Glutamatergic neuron (in vitro differentiated cells): ENCODE results near the gene VIL1. TPM values are rescaled to one million over a fixed set of nuclear protein-coding genes. Genes with fewer than 3 reads are reported as not detected.

Experiments used
- DNase-seq: peaks from one replicate; pipeline ENCODE4 v3.0.0; 2022
- H3K27ac Mint-ChIP-seq: one replicate; pipeline ENCODE4 v1.8.0; 2020; ENCODE audit warnings: mild to moderate bottlenecking, mixed read lengths, inconsistent platforms; ENCODE audit not compliant: unreplicated experiment
- H3K27me3 Mint-ChIP-seq: one replicate; pipeline ENCODE4 v1.8.0; 2020; ENCODE audit warnings: mild to moderate bottlenecking, moderate library complexity, mixed read lengths, inconsistent platforms; ENCODE audit not compliant: unreplicated experiment
- H3K36me3 Mint-ChIP-seq: one replicate; pipeline ENCODE4 v1.8.0; 2020; ENCODE audit warnings: mild to moderate bottlenecking, mixed read lengths, inconsistent platforms; ENCODE audit not compliant: unreplicated experiment
- H3K4me1 Mint-ChIP-seq: one replicate; pipeline ENCODE4 v1.8.0; 2020; ENCODE audit warnings: mild to moderate bottlenecking, low read depth, mixed read lengths, inconsistent platforms; ENCODE audit not compliant: unreplicated experiment
- H3K4me3 Mint-ChIP-seq: one replicate; pipeline ENCODE4 v1.8.0; 2020; ENCODE audit warnings: mild to moderate bottlenecking, mixed read lengths, inconsistent platforms; ENCODE audit not compliant: unreplicated experiment
- H3K9me3 Mint-ChIP-seq: one replicate; pipeline ENCODE4 v1.8.0; 2020; ENCODE audit warnings: mild to moderate bottlenecking, moderate library complexity, mixed read lengths, inconsistent platforms; ENCODE audit not compliant: unreplicated experiment
- CTCF ChIP-seq: fragments of 200-600 bp; sonication (generic); IDR thresholded peaks from one replicate; pipeline ENCODE4 v1.5.0; 2021; ENCODE audit not compliant: partially characterized antibody, unreplicated experiment
- total RNA-seq: library from RNA; stranded (reverse); fragmentation: NEBNext Ultra II Directional; extraction: Animal tissue kit (Norgen Biotek cat#: 25700); gene quantifications from one replicate; pipeline ENCODE4 v1.2.1, GENCODE V29; 2021; ENCODE audit not compliant: unreplicated experiment

VIL1 gene
- total RNA-seq, 1 donor from 2014 or later: not detected

GRCh38 chr2:218471982-218472381 lies 53.1 kb downstream of the VIL1 start:
- Mint-ChIP-seq H3K27ac (no peak overlapping the region), H3K27me3 (no peaks in the 10 kb centered on the region), H3K4me3 (no peak overlapping the region), H3K36me3 (no peaks in the 10 kb centered on the region), H3K4me1 (no peaks in the 10 kb centered on the region), H3K9me3 (no peaks in the 10 kb centered on the region)
- TF ChIP-seq CTCF: no peak
- DNase-seq: no peak

GRCh38 chr2:218472988-218473387 lies 54.1 kb downstream of the VIL1 start:
- Mint-ChIP-seq H3K27ac (no peak overlapping the region), H3K4me3 (no peak overlapping the region), H3K27me3 (no peaks in the 10 kb centered on the region), H3K9me3 (no peaks in the 10 kb centered on the region), H3K4me1 (no peaks in the 10 kb centered on the region), H3K36me3 (no peaks in the 10 kb centered on the region)
- TF ChIP-seq CTCF: no peak
- DNase-seq: no peak

GRCh38 chr2:218474527-218474926 lies 55.6 kb downstream of the VIL1 start:
- Mint-ChIP-seq H3K36me3 (no peaks in the 10 kb centered on the region), H3K9me3 (no peaks in the 10 kb centered on the region), H3K4me3 (no peak overlapping the region), H3K27ac (no peak overlapping the region), H3K4me1 (no peaks in the 10 kb centered on the region), H3K27me3 (no peaks in the 10 kb centered on the region)
- no peak for TF ChIP-seq CTCF
- DNase-seq: no peak

GRCh38 chr2:218476676-218477075 lies 57.8 kb downstream of the VIL1 start:
- no peaks in the 10 kb centered on the region for H3K4me1 Mint-ChIP-seq
- no peaks in the 10 kb centered on the region for H3K27me3 Mint-ChIP-seq
- H3K4me3 Mint-ChIP-seq: no peak overlapping the region
- H3K9me3 Mint-ChIP-seq: no peaks in the 10 kb centered on the region
- TF ChIP-seq CTCF: no peak
- no peak for DNase-seq
- H3K36me3 Mint-ChIP-seq: no peaks in the 10 kb centered on the region
- H3K27ac Mint-ChIP-seq: no peak overlapping the region

- H3K9me3 Mint-ChIP-seq: no peaks in the 10 kb centered on the region
- no peaks in the 10 kb centered on the region for H3K27me3 Mint-ChIP-seq
- H3K27ac Mint-ChIP-seq: no peak overlapping the region
- no peak for DNase-seq
- no peaks in the 10 kb centered on the region for H3K4me1 Mint-ChIP-seq
- H3K36me3 Mint-ChIP-seq: no peaks in the 10 kb centered on the region
- H3K4me3 Mint-ChIP-seq: no peak overlapping the region
- TF ChIP-seq CTCF: no peak
These were observed 58.3 kb downstream of the VIL1 start for GRCh38 chr2:218477247-218477646.
